KG1 (cell line): ENCODE data around the gene KMT5C.

Experiments
- DNase-seq: peaks from one replicate; lab custom pipeline; 2025; lab: John Stamatoyannopoulos, UW

The KMT5C gene

DNA sequence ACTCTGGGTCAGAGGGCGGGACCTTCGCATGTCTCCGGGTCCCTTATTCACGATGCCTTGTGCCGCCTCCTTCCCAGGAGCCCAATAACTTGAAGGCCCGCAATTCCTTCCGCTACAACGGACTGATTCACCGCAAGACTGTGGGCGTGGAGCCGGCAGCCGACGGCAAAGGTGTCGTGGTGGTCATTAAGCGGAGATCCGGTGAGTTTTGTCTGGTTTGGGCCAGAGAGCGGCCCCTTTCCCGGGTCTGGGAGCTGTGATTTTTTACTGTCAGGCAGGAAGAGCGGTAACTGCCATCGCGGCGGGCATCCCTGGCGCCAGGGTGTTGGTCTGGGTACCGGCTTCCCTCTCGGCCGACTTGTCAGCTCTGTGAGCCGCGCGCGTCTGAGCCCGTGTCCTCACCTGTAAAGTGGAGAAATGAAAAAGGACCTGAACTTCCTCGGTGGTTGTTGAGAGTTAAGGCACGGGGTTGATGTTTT lies 46.9 kb downstream of the KMT5C start:
- no peak for DNase-seq

DNA sequence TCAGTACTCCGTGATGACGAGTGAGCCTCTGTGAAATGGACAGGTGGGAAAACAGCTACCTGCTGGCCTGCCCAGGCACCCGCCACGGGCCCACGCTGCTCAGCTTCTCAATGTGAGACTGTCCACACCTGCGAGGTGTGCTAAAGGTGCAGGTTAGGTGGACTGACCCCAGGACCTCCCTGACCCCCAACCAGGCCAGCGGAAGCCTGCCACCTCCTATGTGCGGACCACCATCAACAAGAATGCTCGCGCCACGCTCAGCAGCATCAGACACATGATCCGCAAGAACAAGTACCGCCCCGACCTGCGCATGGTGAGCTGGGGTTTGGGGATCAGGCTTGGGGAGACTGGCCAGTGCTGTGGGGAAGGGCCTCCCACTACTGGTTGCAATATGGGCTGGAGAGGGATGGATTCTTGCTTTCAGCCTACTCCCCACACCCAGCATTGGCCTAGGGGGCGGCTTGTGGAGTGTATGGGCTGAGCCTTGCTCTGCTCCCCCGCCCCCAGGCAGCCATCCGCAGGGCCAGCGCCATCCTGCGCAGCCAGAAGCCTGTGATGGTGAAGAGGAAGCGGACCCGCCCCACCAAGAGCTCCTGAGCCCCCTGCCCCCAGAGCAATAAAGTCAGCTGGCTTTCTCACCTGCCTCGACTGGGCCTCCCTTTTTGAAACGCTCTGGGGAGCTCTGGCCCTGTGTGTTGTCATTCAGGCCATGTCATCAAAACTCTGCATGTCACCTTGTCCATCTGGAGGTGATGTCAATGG lies 48.2 kb downstream of the KMT5C start:
- DNase-seq, result no peak

DNA sequence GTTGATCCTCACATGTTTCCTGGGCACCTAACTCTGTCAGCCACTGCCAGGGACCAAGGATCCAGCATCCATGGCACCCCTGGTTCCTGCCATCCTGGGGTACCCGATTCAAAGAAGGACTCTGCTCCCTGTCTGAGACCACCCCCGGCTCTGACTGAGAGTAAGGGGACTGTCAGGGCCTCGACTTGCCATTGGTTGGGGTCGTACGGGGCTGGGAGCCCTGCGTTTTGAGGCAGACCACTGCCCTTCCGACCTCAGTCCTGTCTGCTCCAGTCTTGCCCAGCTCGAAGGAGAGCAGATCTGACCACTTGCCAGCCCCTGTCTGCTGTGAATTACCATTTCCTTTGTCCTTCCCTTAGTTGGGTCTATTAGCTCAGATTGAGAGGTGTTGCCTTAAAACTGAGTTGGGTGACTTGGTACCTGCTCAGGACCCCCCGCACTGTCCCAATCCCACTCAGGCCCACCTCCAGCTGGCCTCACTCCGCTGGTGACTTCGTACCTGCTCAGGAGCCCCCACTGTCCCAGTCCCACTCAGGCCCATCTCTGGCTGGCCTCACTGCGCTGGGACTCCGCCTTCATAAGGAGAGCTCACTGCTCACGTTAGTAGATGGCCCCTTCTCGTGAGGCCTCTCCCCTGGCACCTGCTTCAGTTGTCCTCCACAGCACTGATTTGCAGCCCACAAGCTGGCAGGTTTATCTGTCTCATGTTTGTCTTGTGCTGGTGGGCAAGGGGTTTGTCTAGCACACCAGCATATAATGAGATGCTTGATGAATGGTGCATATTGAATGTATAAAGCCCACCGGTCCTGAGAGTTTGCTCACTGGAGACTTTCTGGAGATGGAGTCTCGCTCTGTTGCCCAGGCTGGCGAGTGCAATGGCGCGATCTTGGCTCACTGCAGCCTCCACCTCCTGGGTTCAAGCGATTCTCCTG lies 50.0 kb downstream of the KMT5C start:
- DNase-seq, result no peak

DNA sequence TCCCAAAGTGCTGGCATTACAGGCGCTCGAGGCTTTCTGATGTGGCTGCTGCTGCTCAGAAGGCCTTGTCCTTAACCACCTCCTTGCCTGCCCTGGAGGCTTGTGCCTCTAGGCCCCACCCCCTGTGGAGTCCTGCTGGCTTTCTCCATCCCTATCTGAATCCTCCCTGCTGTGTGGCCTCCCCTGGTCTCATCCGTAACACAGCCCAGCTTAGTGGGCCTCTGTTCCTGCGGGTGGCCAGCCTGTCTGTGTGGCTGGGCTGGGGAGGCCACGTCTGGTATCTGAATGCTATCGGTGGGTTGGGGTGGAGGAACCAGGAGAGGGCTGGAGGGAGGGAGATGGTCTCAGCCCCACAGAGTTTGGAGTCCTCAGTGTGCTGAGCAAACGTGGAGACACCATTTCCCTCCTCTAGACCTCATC lies 50.8 kb downstream of the KMT5C start:
- DNase-seq, result no peak

DNA sequence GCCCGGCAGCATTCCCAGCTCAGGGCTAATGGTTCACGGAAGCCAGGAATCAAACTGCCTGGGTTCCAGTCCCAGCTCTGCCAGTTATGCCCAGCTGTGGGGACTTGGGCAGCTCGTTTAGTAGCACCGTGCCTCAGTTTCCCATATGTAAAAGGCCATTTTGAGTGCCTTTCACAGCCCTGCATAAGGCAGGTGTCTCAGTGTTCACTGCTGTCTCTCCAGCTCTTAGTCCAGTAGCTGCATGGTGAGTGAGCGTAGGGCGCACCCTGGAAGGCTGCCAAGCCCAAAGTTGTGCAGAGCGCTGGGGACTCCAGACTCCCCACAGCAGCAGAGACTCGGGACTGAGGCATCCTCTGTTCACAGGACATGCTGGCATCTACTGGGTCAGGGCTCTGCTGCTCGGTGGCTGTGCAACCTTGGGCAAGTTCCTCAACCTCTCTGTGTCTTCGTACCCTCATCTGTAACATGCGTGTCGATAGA lies 51.6 kb downstream of the KMT5C start:
- no peak for DNase-seq

DNA sequence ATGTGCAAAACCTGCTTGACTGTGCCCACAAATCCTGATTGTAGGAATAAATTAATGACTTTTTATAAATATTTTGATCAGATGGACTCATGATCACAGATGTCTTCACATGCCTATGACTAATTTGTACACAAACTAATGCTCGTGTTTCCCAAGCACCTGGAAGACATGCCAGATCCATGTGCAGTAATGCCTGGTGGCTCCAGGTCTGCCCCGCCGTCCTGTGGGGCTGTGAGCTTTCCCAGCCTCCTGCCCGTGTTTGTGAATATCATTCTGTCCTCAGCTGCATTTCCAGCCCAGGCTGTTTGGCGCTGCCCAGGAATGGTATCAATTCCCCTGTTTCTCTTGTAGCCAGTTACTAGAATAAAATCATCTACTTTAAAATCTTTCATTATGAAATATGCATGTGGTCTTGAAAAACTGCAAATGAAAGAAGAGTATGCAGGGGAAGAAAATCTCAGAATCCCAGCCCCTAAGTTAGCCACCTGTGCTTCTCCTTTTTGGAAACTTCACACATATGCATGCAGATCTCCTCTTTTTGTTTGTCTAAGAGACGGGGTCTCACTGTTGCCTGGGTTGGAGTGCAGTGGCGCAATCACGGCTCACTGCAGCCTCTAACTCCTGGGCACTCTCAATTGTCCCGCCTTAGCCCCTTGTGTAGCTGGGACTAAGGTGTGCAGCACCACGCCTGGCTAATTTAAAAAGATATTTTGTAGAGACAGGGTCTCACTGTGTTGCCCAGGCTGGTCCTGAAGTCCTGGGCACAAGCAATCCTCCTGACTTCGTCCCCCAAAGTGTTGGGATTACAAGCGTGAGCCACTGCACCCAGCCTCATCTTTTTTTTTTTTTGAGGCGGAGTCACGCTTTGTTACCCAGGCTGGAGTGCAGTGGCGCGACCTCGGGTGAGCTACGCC lies 52.3 kb downstream of the KMT5C start:
- DNase-seq, result no peak

DNA sequence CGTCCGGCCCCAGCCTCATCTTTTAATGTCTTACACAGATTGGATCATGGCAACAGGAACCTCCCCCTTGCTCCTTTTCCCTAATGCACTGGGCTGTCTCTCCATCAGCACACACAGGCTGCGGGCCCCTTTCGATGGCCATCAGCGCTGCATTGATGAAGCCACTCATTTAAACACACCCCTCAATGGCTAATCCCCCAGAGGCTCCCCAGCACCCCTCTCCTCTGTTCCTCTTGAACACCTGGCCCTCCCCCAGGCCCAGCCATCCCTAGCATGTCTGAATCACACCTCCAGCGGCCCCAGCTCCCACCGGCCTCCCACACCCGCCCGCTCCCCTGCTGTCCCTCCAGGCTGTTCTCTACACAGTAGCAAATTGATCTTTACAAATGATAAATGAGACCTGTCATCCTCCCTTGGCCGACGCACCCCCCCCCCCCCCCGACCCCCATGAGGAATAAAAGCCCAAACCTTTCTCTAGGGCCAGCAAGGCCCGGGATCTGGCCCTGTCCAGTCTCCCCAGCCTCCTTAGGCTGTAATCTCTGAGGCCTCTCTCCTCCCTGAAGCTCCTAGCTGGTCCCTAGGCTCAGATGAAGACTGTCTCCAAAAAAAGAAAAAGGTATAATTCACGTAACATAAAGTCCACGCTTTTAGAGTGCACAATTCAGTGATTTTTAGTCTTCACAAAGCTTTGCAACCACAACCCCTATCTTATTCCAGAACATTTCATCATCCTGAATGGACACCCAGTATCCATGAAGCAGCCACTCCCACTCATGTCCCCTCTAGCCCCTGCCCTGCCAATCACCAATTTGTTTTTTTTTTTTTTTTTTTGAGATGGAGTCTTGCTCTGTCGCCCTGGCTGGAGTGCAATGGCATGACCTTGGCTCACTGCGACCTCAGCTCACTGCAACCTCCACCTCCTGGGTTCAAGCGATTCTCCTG lies 53.4 kb downstream of the KMT5C start:
- no peak for DNase-seq
